D721Med (cell line): ENCODE data around the gene RPRD1A.
"Not testable (repeated sequence)": the region's sequence is repeated elsewhere in the genome, so short reads cannot be mapped to it uniquely, and the experiment has no call there.

Experiments
- DNase-seq: peaks from one replicate; pipeline ENCODE4 v3.0.0; 2011; ENCODE audit warnings: low spot score; ENCODE audit not compliant: insufficient read length
- FAIRE-seq: peaks from 2 replicates; lab custom pipeline; 2011; peaks lifted over from hg19 to GRCh38; lab: Jason Lieb, UNC
- TF ChIP-seq, protein P1 (sequence below): IDR thresholded peaks from 2 replicates; pipeline ENCODE4 v1.5.1; 2012; ENCODE audit warnings: mild to moderate bottlenecking, control low read depth; ENCODE audit not compliant: insufficient read depth; ENCODE audit errors: missing control alignments

RPRD1A gene

DNA sequence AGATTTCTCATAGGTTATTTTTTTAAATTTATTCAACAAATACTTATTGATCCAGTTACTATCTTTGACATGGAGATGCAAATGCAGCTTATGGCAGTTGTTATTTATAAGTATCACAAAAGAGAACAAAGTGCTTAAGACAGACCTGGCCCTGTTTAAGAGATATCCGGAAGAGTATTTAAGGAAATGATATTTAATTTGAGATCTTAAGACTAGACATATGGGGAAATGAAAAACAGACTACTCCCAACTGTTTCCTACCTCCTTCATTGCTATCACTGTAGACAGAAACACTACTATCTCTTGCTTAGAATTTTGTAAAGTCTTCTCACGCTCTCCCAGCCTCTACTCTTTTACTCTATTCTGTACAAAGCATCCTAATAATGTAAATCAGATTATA is 36.0 kb downstream of the RPRD1A start:
- FAIRE-seq (peak; percentile 93), DNase-seq (no peak)
- TF ChIP-seq, protein P1, sequence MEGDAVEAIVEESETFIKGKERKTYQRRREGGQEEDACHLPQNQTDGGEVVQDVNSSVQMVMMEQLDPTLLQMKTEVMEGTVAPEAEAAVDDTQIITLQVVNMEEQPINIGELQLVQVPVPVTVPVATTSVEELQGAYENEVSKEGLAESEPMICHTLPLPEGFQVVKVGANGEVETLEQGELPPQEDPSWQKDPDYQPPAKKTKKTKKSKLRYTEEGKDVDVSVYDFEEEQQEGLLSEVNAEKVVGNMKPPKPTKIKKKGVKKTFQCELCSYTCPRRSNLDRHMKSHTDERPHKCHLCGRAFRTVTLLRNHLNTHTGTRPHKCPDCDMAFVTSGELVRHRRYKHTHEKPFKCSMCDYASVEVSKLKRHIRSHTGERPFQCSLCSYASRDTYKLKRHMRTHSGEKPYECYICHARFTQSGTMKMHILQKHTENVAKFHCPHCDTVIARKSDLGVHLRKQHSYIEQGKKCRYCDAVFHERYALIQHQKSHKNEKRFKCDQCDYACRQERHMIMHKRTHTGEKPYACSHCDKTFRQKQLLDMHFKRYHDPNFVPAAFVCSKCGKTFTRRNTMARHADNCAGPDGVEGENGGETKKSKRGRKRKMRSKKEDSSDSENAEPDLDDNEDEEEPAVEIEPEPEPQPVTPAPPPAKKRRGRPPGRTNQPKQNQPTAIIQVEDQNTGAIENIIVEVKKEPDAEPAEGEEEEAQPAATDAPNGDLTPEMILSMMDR, result no peak

DNA sequence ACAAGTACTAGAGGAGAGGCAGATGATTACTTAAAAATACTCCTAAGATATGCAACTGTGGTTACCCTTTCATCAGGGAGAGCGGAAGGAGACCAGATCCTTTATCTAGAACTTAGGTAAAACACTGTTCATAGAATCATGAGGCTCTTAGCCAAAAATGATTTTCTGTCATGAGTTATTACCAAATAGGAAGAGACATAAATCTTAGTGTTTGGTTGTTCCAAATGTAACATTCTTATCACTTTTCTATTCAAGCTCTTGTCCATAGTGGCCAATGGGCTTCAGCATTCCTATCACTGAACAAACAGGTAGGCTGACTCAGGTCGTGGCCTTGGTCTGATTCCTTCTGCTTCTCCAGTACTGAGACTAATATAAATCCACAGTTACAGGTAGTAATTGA is 38.5 kb downstream of the RPRD1A start:
- TF ChIP-seq, protein P1, result no peak
- FAIRE-seq (no peak), DNase-seq (no peak)

DNA sequence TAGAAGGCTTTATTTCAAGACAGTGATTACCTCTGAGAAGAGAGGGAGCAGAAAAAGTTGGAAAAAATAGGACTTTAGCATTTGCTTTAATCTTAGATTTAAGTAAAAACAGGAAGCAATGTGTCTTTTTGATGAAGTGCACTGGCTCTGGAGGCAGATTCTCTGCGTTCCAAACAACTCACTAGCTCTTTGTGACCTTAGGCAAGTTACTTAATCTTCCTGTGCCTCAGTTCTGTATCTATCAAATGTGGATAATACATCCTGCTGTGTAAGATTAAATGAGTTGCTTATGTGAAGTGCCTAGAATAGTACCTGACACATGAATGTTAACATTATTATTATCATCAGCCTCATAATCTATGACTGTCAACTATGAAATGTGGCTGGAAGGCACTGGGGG is 42.3 kb downstream of the RPRD1A start:
- DNase-seq, result no peak
- TF ChIP-seq, protein P1, result no peak
- no peak for FAIRE-seq

DNA sequence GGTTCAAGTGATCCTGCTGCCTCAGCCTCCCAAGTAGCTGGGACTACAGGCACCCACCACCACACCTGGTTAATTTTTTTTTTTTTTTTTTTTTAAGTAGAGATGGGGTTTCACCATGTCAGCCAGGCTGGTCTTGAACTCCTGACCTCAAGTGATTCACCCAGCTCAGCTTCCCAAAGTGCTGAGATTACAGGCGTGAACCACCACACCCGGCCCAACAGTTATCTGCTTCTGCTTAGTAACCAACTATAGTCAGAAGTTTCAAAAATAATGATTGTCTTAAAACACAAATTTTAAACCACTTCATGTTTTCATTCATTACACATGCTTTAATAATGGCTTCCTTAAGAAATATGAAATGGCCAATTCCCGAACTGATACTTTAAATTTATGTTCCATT is 43.1 kb downstream of the RPRD1A start:
- not testable (repeated sequence) for FAIRE-seq

DNA sequence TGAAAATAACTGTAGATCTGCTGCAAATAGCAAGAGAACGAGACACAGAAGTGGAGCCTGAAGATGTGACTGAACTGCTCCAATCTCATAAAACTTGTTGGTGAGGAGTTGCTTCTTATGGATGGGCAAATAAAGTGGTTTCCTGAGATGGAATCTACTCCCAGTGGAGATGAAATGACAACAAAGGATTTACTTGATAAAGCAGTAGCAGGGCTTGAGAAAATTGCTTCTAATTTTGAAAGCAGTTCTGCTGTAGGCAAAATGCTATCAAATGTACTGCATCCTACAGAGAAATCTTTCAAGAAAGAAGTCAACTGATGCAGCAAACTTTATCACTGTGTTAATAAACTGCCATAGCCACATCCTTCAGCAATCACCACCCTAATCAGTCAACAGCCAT is 44.0 kb downstream of the RPRD1A start:
- DNase-seq (no peak), FAIRE-seq (no peak)
- TF ChIP-seq, protein P1, result no peak

More for the DNA sequence above, 43.1 kb downstream of the RPRD1A start:
- not testable (repeated sequence) for DNase-seq

DNA sequence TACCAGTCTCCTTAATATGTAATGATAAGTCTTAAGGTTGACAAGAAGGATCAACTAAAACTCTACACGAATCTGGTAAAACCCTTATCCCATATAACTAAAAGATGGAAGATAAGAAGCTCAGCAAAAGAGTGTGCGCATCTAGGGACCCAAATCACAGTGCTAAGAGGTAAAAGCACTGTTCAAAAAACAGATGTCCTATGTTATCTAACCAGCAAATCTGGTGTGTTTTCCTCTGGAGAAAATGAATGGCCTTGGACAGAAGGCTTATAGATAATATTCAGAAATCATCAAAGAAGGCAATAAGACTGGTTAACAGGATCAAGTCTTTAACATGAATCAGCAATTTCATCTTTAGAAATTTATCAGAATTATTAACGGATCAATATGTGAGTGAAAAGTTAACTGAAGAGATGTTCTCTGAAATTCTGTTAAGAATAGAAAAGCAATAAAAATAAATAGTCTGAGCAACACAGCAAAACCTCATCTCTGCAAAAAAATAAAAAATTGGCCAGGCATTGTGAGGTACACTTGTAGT is 47.1 kb downstream of the RPRD1A start:
- no peak for DNase-seq
- FAIRE-seq, result peak; percentile 91
- TF ChIP-seq, protein P1, result no peak

DNA sequence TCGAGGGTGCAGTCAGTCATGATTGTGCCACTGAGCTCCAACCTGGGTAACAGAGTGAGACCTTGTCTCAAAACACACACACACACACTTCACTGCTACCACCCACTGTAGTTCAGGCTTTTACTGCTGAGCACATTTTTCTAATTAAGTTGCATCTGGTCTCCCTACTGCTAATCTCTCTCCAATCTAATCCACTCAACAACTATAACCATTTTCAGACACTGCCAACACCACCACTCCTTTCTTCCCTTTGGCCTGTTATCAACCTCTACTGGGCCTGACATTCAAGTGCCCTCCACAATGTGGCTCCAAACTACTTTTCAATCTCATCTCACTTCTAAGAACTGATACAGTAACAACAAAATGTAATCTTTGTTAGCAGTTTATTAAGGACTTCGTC is 50.1 kb downstream of the RPRD1A start:
- no peak for FAIRE-seq
- peak; percentile 28 for DNase-seq
- TF ChIP-seq, protein P1, result no peak

DNA sequence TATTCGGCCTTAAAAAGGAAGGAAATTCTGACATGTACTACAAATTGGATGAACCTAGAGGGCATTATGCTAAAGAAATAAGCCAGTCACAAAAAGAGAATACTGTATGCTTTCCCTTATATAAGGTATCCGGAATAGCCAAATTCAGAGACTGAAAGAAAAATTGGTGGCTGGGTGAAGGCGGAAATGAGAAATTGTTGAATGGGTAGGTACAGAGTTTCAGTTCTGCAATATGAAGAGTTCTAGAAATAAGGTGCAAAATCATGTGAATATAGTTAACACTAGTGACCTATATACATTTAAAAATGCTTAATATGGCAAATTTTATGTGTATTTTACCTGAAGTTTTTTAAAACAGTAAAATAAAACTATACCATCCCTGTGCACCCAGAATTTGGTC is 51.7 kb downstream of the RPRD1A start:
- TF ChIP-seq, protein P1, result no peak
- DNase-seq (no peak), FAIRE-seq (no peak)
